ENCODE measurements around the gene ARHGEF4. TPM values are rescaled to one million over a fixed set of nuclear protein-coding genes. Genes with fewer than 3 reads are reported as not detected.

ARHGEF4 gene
- total RNA-seq, 1 experiment from 2014 or later: 12.6 TPM

DNA sequence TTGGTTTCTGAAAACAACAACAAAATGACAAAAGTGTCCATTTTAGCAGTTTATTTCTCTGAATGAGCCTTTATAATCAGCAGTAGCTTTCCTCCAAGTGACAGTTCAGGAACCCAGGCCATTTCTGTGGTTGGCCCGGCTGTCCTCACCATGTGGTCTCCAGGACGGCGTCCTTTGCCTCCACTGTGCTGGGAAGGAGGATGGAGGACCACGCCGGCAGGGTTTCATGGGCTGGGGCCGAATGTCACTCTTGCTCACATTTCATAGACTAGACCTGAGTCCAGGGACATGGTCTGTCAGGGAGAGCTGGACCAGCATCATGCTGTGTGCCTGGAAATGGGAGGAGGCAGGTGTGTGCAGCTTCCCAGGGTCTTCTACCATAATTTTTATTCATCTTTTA, 50.9 kb downstream of the ARHGEF4 start:
- H3K4ac ChIP-seq (ENCODE audit: low read depth, low read length): no peak overlapping the region
- no CpG with 5 or more reads among the region's 6 CpGs for WGBS (ENCODE audit: extremely low coverage, insufficient read length, low lambda C conversion rate)
- no peaks in the 10 kb centered on the region; the same call in 1 of the 2 replicates for H3K79me2 ChIP-seq (ENCODE audit: insufficient read depth, low read length)
- TF ChIP-seq, protein P1, sequence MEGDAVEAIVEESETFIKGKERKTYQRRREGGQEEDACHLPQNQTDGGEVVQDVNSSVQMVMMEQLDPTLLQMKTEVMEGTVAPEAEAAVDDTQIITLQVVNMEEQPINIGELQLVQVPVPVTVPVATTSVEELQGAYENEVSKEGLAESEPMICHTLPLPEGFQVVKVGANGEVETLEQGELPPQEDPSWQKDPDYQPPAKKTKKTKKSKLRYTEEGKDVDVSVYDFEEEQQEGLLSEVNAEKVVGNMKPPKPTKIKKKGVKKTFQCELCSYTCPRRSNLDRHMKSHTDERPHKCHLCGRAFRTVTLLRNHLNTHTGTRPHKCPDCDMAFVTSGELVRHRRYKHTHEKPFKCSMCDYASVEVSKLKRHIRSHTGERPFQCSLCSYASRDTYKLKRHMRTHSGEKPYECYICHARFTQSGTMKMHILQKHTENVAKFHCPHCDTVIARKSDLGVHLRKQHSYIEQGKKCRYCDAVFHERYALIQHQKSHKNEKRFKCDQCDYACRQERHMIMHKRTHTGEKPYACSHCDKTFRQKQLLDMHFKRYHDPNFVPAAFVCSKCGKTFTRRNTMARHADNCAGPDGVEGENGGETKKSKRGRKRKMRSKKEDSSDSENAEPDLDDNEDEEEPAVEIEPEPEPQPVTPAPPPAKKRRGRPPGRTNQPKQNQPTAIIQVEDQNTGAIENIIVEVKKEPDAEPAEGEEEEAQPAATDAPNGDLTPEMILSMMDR (conservative IDR thresholded peaks at IDR 0.05): no peak
- no peaks in the 10 kb centered on the region for H3K79me1 ChIP-seq (ENCODE audit: insufficient read depth, low read depth, low read length, poor library complexity, severe bottlenecking)
- Mint-ChIP-seq H3K9me3 (peaks cover 0 to 7% of the 10 kb centered on the region in 2 experiments; a peak in 2 of 5 replicates), H3K27me3 (ENCODE audit: low read depth) (peaks cover 2% of the 10 kb centered on the region; the same call in 1 of the 2 replicates), H3K27ac (no peak overlapping the region), H3K36me3 (ENCODE audit: insufficient read depth in 1 of 3, low read depth in 3 of 3) (peaks cover 0 to 2% (median 0%) of the 10 kb centered on the region in 3 experiments; a peak in 2 of 7 replicates), H3K4me1 (peaks cover 10% of the 10 kb centered on the region in 2 experiments), H3K4me3 (no peak overlapping the region)
- H3K9ac ChIP-seq (ENCODE audit: extremely low read depth, insufficient read length, low read length): no peak overlapping the region
- H2BK5ac ChIP-seq (ENCODE audit: insufficient read length, low read length): no peak overlapping the region
- H4K5ac ChIP-seq (ENCODE audit: insufficient read length, low read depth, low read length): no peak overlapping the region
- no peak for DNase-seq
- H3K23ac ChIP-seq (ENCODE audit: insufficient read length, low read depth, low read length): no peak overlapping the region
- no peak overlapping the region for H2AFZ ChIP-seq (ENCODE audit: low read length)
- no peak overlapping the region for H2AK5ac ChIP-seq (ENCODE audit: insufficient read length, low read length)
- H3K27ac ChIP-seq (ENCODE audit: insufficient read length, low read depth, low read length): no peak overlapping the region
- H3K9me3 ChIP-seq (ENCODE audit: control insufficient read depth, low read depth, low read length): no peaks in the 10 kb centered on the region
- no peak overlapping the region for H2BK120ac ChIP-seq (ENCODE audit: low read depth, low read length, poor library complexity, severe bottlenecking)
- H3K14ac ChIP-seq (ENCODE audit: insufficient read depth, low read length): peak overlapping the region; percentile 50; the same call in 1 of the 2 replicates
- H4K91ac ChIP-seq (ENCODE audit: insufficient read length, low read depth, low read length): no peak overlapping the region
- no peak overlapping the region for H3K4me2 ChIP-seq (ENCODE audit: insufficient read depth, insufficient read length, low read length)
- no peak overlapping the region for H2BK15ac ChIP-seq (ENCODE audit: low read depth, low read length)
- no peak overlapping the region for H4K8ac ChIP-seq (replicated peaks; ENCODE audit: insufficient read length, low read depth, low read length)
- peaks cover 2% of the 10 kb centered on the region; the same call in 1 of the 2 replicates for H3K4me1 ChIP-seq (ENCODE audit: insufficient read depth, low read length)
- no peak overlapping the region for H3K56ac ChIP-seq (ENCODE audit: insufficient read length, low read depth, low read length)
- no peak overlapping the region for H2BK20ac ChIP-seq (ENCODE audit: low read depth, low read length, poor library complexity, severe bottlenecking)
- no peak overlapping the region for H3T11ph ChIP-seq (ENCODE audit: low read length)
- no peaks in the 10 kb centered on the region for H4K20me1 ChIP-seq (ENCODE audit: control insufficient read depth, insufficient read depth, insufficient read length)
- no peak overlapping the region for H2BK12ac ChIP-seq (ENCODE audit: insufficient read length, low read depth, low read length)
- H3K23me2 ChIP-seq (ENCODE audit: insufficient read length, low read depth, low read length, poor library complexity, severe bottlenecking): no peaks in the 10 kb centered on the region
- H3K27me3 ChIP-seq (ENCODE audit: insufficient read depth, low read length): no peaks in the 10 kb centered on the region
- no peak overlapping the region for H3K18ac ChIP-seq (ENCODE audit: insufficient read length, low read depth, low read length)
